ENCODE results near the gene TMEM144. TPM values are rescaled to one million over a fixed set of nuclear protein-coding genes. Genes with fewer than 3 reads are reported as not detected.
"Not testable (repeated sequence)": the region's sequence is repeated elsewhere in the genome, so short reads cannot be mapped to it uniquely, and the experiment has no call there.

Gene TMEM144
- total RNA-seq, 3 donors from 2014 or later, result 0.10 TPM; not detected in 2

- Mint-ChIP-seq H3K4me3 (no peak overlapping the region), H3K27me3 (ENCODE audit: low read depth) (no peaks in the 10 kb centered on the region), H3K36me3 (ENCODE audit: insufficient read depth) (no peaks in the 10 kb centered on the region), H3K4me1 (ENCODE audit: low read depth) (no peaks in the 10 kb centered on the region), H3K9me3 (peaks cover 3% of the 10 kb centered on the region)
- ATAC-seq, result no peak
- DNase-seq, result no peak
These were observed 7.8 kb upstream of the TMEM144 start for GRCh38 chr4:158202481-158202880.

GRCh38 chr4:158203436-158203835 lies 6.8 kb upstream of the TMEM144 start:
- Mint-ChIP-seq H3K27me3 (ENCODE audit: low read depth) (no peaks in the 10 kb centered on the region), H3K36me3 (ENCODE audit: insufficient read depth) (no peaks in the 10 kb centered on the region), H3K9me3 (peaks cover 4% of the 10 kb centered on the region), H3K4me1 (ENCODE audit: low read depth) (no peaks in the 10 kb centered on the region), H3K4me3 (no peak overlapping the region)
- no peak for ATAC-seq
- DNase-seq, result no peak

DNA sequence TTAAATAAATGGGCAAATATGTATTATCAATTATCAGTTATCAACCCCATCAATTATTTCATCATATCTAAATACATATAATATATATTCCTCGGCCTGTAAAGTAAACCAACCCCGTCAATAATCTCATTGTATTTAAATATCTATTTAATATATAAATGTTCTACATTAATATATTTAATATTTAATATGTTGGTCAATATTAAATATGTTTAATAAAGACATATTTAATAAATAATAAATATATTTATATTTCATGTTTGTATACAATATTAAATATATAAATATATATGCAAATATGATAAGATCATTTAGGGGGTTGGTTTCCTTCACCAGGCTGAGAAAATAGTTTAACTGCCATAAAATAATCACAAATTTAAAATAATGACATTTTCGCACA lies 6.4 kb upstream of the TMEM144 start:
- peaks cover 4% of the 10 kb centered on the region for H3K9me3 Mint-ChIP-seq
- no peaks in the 10 kb centered on the region for H3K27me3 Mint-ChIP-seq (ENCODE audit: low read depth)
- ATAC-seq, result no peak
- no peak overlapping the region for H3K4me3 Mint-ChIP-seq
- DNase-seq, result no peak
- H3K36me3 Mint-ChIP-seq (ENCODE audit: insufficient read depth), result no peaks in the 10 kb centered on the region
- H3K4me1 Mint-ChIP-seq (ENCODE audit: low read depth), result no peaks in the 10 kb centered on the region

DNA sequence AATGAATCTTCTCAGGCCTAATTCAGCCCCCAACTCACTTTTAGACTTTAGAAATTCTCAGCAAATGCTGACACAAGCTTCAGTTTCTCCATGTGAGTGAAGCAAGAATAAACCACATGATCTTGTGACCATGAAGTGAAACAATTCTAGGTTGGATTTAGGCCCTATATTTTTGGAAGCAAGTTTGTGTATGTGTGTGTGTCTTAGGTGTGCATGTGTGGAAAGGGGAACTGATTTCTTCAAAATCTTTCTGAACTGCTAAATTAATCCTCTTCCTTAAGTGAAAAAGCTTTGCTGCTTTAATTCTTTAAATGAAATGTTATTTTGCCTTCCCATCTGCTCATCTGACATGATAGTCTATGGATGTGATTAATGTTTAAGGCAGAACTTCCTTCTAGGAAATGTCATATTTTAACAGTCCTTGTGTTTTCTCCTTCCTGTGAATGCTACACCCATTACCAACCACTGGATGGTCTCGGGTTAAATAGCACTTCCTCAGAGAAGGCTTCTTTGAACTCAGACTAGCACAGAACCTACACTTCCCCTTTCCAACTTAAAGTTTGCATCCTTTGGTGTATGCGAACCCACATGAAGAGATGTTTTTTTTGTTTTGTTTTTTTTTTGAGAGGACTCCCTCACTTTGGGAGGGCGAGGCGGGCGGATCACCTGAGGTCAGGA lies 1.2 kb upstream of the TMEM144 start:
- no peak for DNase-seq
- Mint-ChIP-seq H3K9me3 (peaks cover 4% of the 10 kb centered on the region), H3K4me3 (no peak overlapping the region), H3K4me1 (ENCODE audit: low read depth) (peaks cover 9% of the 10 kb centered on the region), H3K27me3 (ENCODE audit: low read depth) (peaks cover 22% of the 10 kb centered on the region), H3K36me3 (ENCODE audit: insufficient read depth) (no peaks in the 10 kb centered on the region)
- ATAC-seq, result no peak

DNA sequence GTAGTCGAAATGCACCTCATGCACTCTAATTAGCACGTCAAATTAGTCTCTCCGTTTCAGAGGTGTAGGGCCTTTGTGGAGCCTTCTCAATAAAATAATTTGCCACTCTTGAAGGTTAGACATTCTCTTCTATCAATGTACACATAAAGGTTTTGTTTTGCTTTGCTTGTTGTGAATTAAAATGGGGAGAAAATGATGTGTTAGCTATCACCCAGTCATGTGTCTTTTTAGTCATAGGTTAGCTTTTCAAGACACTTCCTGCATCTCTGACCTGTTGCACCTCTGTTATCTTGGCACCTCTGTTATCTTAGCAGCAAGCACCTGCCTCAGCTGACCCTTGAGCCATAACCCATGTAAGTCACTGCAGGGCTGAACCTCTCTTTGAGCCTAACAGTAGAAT lies 936 bp downstream of the TMEM144 start:
- H3K36me3 Mint-ChIP-seq (ENCODE audit: insufficient read depth), result no peaks in the 10 kb centered on the region
- H3K27me3 Mint-ChIP-seq (ENCODE audit: low read depth), result peaks cover 24% of the 10 kb centered on the region
- H3K9me3 Mint-ChIP-seq, result peaks cover 4% of the 10 kb centered on the region
- peaks cover 9% of the 10 kb centered on the region for H3K4me1 Mint-ChIP-seq (ENCODE audit: low read depth)
- DNase-seq (no peak), ATAC-seq (no peak)
- no peak overlapping the region for H3K4me3 Mint-ChIP-seq

DNA sequence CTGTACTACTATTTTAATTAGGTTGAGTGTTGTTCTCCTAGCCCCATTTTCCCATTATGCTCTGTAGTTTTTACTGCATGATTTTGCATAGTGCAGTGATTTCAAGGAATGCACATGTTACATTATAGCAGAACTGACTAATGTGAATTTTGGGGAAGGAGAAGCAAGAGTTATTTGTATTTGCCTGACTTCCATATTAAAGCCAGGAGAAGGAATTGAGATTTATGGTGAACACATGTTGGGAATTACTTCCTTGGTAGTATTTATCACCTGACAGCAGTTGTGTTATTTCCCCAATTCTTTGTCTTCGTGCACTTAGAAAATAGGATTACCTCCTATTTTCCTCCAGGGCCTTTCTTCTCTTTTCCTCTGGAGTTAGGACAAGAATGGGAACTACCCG lies 3.2 kb downstream of the TMEM144 start:
- no peak for ATAC-seq
- no peak for DNase-seq
- Mint-ChIP-seq H3K4me3 (no peak overlapping the region), H3K4me1 (ENCODE audit: low read depth) (peaks cover 9% of the 10 kb centered on the region), H3K36me3 (ENCODE audit: insufficient read depth) (no peaks in the 10 kb centered on the region), H3K9me3 (no peaks in the 10 kb centered on the region), H3K27me3 (ENCODE audit: low read depth) (peaks cover 24% of the 10 kb centered on the region)

- Mint-ChIP-seq H3K9me3 (no peaks in the 10 kb centered on the region), H3K36me3 (ENCODE audit: insufficient read depth) (no peaks in the 10 kb centered on the region), H3K4me3 (no peak overlapping the region), H3K4me1 (ENCODE audit: low read depth) (peaks cover 7% of the 10 kb centered on the region), H3K27me3 (ENCODE audit: low read depth) (peaks cover 19% of the 10 kb centered on the region)
- no peak for DNase-seq
- no peak for ATAC-seq
These were observed 4.6 kb downstream of the TMEM144 start for GRCh38 chr4:158214856-158215255.

GRCh38 chr4:158217763-158218162 lies 7.5 kb downstream of the TMEM144 start:
- H3K36me3 Mint-ChIP-seq (ENCODE audit: insufficient read depth), result no peaks in the 10 kb centered on the region
- H3K9me3 Mint-ChIP-seq, result no peaks in the 10 kb centered on the region
- ATAC-seq (no peak), DNase-seq (no peak)
- H3K4me3 Mint-ChIP-seq, result no peak overlapping the region
- H3K27me3 Mint-ChIP-seq (ENCODE audit: low read depth), result peaks cover 4% of the 10 kb centered on the region
- no peaks in the 10 kb centered on the region for H3K4me1 Mint-ChIP-seq (ENCODE audit: low read depth)

GRCh38 chr4:158219623-158220022 lies 9.3 kb downstream of the TMEM144 start:
- Mint-ChIP-seq H3K9me3 (no peaks in the 10 kb centered on the region), H3K4me3 (no peak overlapping the region), H3K27me3 (ENCODE audit: low read depth) (peaks cover 2% of the 10 kb centered on the region), H3K4me1 (ENCODE audit: low read depth) (no peaks in the 10 kb centered on the region), H3K36me3 (ENCODE audit: insufficient read depth) (no peaks in the 10 kb centered on the region)
- DNase-seq, result no peak
- no peak for ATAC-seq

DNA sequence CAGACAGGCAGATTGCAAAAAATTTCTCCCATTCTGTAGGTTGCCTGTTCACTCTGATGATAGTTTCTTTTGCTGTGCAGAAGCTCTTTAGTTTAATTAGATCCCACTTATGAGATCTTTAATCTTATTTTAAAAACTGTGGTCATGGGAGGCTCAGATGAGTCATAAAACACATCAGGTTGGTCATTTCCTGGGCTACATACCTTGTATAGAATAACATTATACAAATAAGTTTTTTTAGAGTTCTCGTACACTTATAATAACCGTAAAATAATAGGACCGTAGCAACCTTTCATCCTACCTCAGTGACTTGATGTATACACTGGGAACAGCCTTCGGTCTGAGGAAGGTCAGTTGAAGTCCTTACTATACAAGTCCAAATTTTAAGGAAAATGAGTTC lies 14.0 kb downstream of the TMEM144 start:
- not testable (repeated sequence) for H3K36me3 Mint-ChIP-seq (ENCODE audit: insufficient read depth); DNase-seq; H3K27me3 Mint-ChIP-seq (ENCODE audit: low read depth); H3K9me3 Mint-ChIP-seq; H3K4me3 Mint-ChIP-seq; H3K4me1 Mint-ChIP-seq (ENCODE audit: low read depth); ATAC-seq

GRCh38 chr4:158224999-158225398 lies 14.7 kb downstream of the TMEM144 start:
- DNase-seq; H3K4me1 Mint-ChIP-seq (ENCODE audit: low read depth); H3K4me3 Mint-ChIP-seq; H3K27me3 Mint-ChIP-seq (ENCODE audit: low read depth); H3K9me3 Mint-ChIP-seq; ATAC-seq; H3K36me3 Mint-ChIP-seq (ENCODE audit: insufficient read depth): not testable (repeated sequence)

- H3K36me3 Mint-ChIP-seq (ENCODE audit: insufficient read depth); H3K9me3 Mint-ChIP-seq; H3K4me3 Mint-ChIP-seq; DNase-seq; ATAC-seq; H3K27me3 Mint-ChIP-seq (ENCODE audit: low read depth); H3K4me1 Mint-ChIP-seq (ENCODE audit: low read depth): not testable (repeated sequence)
These were observed 17.6 kb downstream of the TMEM144 start for GRCh38 chr4:158227880-158228279.

DNA sequence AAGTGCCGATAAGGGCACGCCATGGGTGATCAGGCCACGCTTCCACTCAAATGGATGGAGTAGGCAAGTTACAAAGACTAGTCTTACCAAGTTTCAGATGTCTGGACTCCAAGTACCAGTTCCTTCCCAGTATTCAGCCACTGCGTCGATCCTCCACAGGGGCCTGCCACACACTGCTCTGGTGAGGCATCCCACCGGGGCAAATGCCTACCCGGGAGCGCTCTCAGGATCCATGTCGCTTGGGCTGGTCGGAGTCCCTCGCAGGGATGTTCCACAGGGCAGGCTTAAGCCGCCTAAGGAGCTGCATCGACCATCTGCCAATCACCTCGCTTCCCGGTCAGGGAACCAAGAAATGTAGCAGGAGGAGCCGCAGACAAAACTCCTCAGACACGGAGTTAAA lies 18.1 kb downstream of the TMEM144 start:
- DNase-seq; H3K27me3 Mint-ChIP-seq (ENCODE audit: low read depth); H3K9me3 Mint-ChIP-seq; ATAC-seq; H3K4me1 Mint-ChIP-seq (ENCODE audit: low read depth); H3K36me3 Mint-ChIP-seq (ENCODE audit: insufficient read depth); H3K4me3 Mint-ChIP-seq: not testable (repeated sequence)

DNA sequence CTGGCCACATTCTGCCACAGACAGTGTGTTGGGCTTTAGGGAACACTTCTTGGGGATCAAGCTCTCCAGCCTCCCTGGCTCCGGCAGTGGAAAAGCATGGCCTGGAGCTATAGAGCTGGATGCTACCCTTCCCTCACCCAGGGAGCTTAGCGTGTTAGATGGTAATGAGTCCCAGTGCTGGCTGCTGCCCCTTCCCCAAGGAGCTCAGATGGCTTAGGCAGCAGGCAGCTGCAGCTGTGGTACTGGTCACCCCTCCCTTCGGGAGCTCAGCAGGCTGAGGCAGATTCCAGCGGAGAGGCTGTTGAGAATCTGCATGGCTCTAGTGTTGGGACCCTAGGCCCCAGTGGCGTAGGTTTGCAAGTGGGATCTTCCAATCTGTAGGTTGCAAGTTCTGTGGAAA lies 19.5 kb downstream of the TMEM144 start:
- Mint-ChIP-seq H3K4me3 (no peak overlapping the region), H3K9me3 (no peaks in the 10 kb centered on the region), H3K4me1 (ENCODE audit: low read depth) (no peaks in the 10 kb centered on the region), H3K27me3 (ENCODE audit: low read depth) (peaks cover 3% of the 10 kb centered on the region), H3K36me3 (ENCODE audit: insufficient read depth) (no peaks in the 10 kb centered on the region)
- DNase-seq (no peak), ATAC-seq (no peak)

DNA sequence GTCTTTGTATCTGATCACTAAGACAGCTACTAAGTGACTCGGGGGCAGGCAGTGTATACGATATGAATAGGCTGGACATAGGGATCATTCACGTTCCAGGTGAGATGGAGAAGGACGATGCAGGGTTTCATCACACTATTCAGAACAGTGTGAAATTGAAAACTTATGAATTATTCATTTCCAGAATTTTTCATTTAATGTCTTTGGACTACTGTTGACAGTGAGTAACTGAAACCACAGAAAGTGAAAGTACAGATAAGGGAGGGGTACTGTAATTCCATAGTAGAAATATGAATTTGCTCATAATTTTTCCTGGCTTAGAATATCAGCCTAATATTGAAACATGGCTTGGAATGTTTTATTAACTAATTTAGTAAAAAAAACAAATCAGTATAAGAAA lies 24.4 kb downstream of the TMEM144 start:
- H3K4me3 Mint-ChIP-seq, result no peak overlapping the region
- no peaks in the 10 kb centered on the region for H3K9me3 Mint-ChIP-seq

More for the DNA sequence above, 24.4 kb downstream of the TMEM144 start:
- ATAC-seq (no peak), DNase-seq (no peak)
- no peaks in the 10 kb centered on the region for H3K36me3 Mint-ChIP-seq (ENCODE audit: insufficient read depth)
- no peaks in the 10 kb centered on the region for H3K4me1 Mint-ChIP-seq (ENCODE audit: low read depth)
- H3K27me3 Mint-ChIP-seq (ENCODE audit: low read depth), result no peaks in the 10 kb centered on the region

Measured in activated T-cell treated with anti-CD3 and anti-CD28 coated beads, Interleukin-2, amount 50 U/mL, for 4 hours (primary cell).